ENCODE results near the gene CAD.

CAD gene

GRCh38 chr2:27281855-27282559 is 64.8 kb downstream of the CAD start, which contains the start of gene TRIM54:
TRIM54 (plus strand) TSS chr2:27282429; CDS start chr2:27282732, 303 bp downstream.
- Histone ChIP-seq H3K27ac (ENCODE audit: low read depth, low read length, severe bottlenecking) (no peak within 1 kb of the TSS), H3K4me3 (ENCODE audit: extremely low read depth, insufficient read depth, low read length, poor library complexity, severe bottlenecking) (no peak within 1 kb of the TSS), H3K9me3 (ENCODE audit: control insufficient read depth, low read length) (no peaks in the 10 kb centered on the region), H3K4me1 (ENCODE audit: control insufficient read depth, insufficient read depth, low read length, poor library complexity, severe bottlenecking) (peaks cover 12% of the 10 kb centered on the region), H3K36me3 (ENCODE audit: control insufficient read depth, insufficient read depth, low read length) (no peaks in the 10 kb centered on the region)
- 55 to 57% methylated on average over 4 of the region's 5 CpGs for WGBS, 2 experiments (ENCODE audit: insufficient coverage in 2 of 2)

- Histone ChIP-seq H3K9me3 (ENCODE audit: control insufficient read depth, low read length) (no peaks in the 10 kb centered on the region), H3K27ac (ENCODE audit: low read depth, low read length, severe bottlenecking) (no peak overlapping the region), H3K36me3 (ENCODE audit: control insufficient read depth, insufficient read depth, low read length) (no peaks in the 10 kb centered on the region), H3K4me3 (ENCODE audit: extremely low read depth, insufficient read depth, low read length, poor library complexity, severe bottlenecking) (no peak overlapping the region), H3K4me1 (ENCODE audit: control insufficient read depth, insufficient read depth, low read length, poor library complexity, severe bottlenecking) (peaks cover 12% of the 10 kb centered on the region)
- WGBS, 2 experiments (ENCODE audit: insufficient coverage in 2 of 2) = 11 to 39% methylated on average over 2 to 4 of the region's 5 CpGs
Measured at GRCh38 chr2:27282892-27283291, 65.7 kb downstream of the CAD start.

GRCh38 chr2:27284996-27285395 is 67.8 kb downstream of the CAD start:
- H3K4me1 ChIP-seq (ENCODE audit: control insufficient read depth, insufficient read depth, low read length, poor library complexity, severe bottlenecking) = peaks cover 12% of the 10 kb centered on the region
- no CpG with 5 or more reads among the region's 1 CpG for WGBS, 2 experiments (ENCODE audit: insufficient coverage in 2 of 2)
- no peaks in the 10 kb centered on the region for H3K36me3 ChIP-seq (ENCODE audit: control insufficient read depth, insufficient read depth, low read length)
- no peak overlapping the region for H3K4me3 ChIP-seq (ENCODE audit: extremely low read depth, insufficient read depth, low read length, poor library complexity, severe bottlenecking)
- H3K9me3 ChIP-seq (ENCODE audit: control insufficient read depth, low read length) = no peaks in the 10 kb centered on the region
- no peak overlapping the region for H3K27ac ChIP-seq (ENCODE audit: low read depth, low read length, severe bottlenecking)

- Histone ChIP-seq H3K36me3 (ENCODE audit: control insufficient read depth, insufficient read depth, low read length) (no peaks in the 10 kb centered on the region), H3K27ac (ENCODE audit: low read depth, low read length, severe bottlenecking) (no peak overlapping the region), H3K4me1 (ENCODE audit: control insufficient read depth, insufficient read depth, low read length, poor library complexity, severe bottlenecking) (peaks cover 12% of the 10 kb centered on the region), H3K4me3 (ENCODE audit: extremely low read depth, insufficient read depth, low read length, poor library complexity, severe bottlenecking) (no peak overlapping the region), H3K9me3 (ENCODE audit: control insufficient read depth, low read length) (no peaks in the 10 kb centered on the region)
- 79 to 86% methylated on average over 1 to 3 of the region's 6 CpGs for WGBS, 2 experiments (ENCODE audit: insufficient coverage in 2 of 2)
Measured at GRCh38 chr2:27285481-27285880, 68.3 kb downstream of the CAD start.

GRCh38 chr2:27288610-27289009 is 71.4 kb downstream of the CAD start:
- Histone ChIP-seq H3K36me3 (ENCODE audit: control insufficient read depth, insufficient read depth, low read length) (no peaks in the 10 kb centered on the region), H3K9me3 (ENCODE audit: control insufficient read depth, low read length) (no peaks in the 10 kb centered on the region), H3K27ac (ENCODE audit: low read depth, low read length, severe bottlenecking) (no peak overlapping the region), H3K4me1 (ENCODE audit: control insufficient read depth, insufficient read depth, low read length, poor library complexity, severe bottlenecking) (peaks cover 8% of the 10 kb centered on the region), H3K4me3 (ENCODE audit: extremely low read depth, insufficient read depth, low read length, poor library complexity, severe bottlenecking) (no peak overlapping the region)
- WGBS, 2 experiments (ENCODE audit: insufficient coverage in 2 of 2) = no CpG with 5 or more reads among the region's 3 CpGs

- WGBS, 2 experiments (ENCODE audit: insufficient coverage in 2 of 2) = 76 to 100% methylated on average over 2 to 3 of the region's 5 CpGs
- Histone ChIP-seq H3K9me3 (ENCODE audit: control insufficient read depth, low read length) (no peaks in the 10 kb centered on the region), H3K4me3 (ENCODE audit: extremely low read depth, insufficient read depth, low read length, poor library complexity, severe bottlenecking) (no peak overlapping the region), H3K4me1 (ENCODE audit: control insufficient read depth, insufficient read depth, low read length, poor library complexity, severe bottlenecking) (peaks cover 9% of the 10 kb centered on the region), H3K27ac (ENCODE audit: low read depth, low read length, severe bottlenecking) (no peak overlapping the region), H3K36me3 (ENCODE audit: control insufficient read depth, insufficient read depth, low read length) (no peaks in the 10 kb centered on the region)
Measured at GRCh38 chr2:27290549-27290948, 73.4 kb downstream of the CAD start.

GRCh38 chr2:27291865-27292264 is 74.7 kb downstream of the CAD start:
- no peak overlapping the region for H3K27ac ChIP-seq (ENCODE audit: low read depth, low read length, severe bottlenecking)
- H3K36me3 ChIP-seq (ENCODE audit: control insufficient read depth, insufficient read depth, low read length) = no peaks in the 10 kb centered on the region
- H3K4me3 ChIP-seq (ENCODE audit: extremely low read depth, insufficient read depth, low read length, poor library complexity, severe bottlenecking) = no peak overlapping the region
- WGBS, 2 experiments (ENCODE audit: insufficient coverage in 2 of 2) = 36 to 39% methylated on average over 6 of the region's 6 CpGs
- no peaks in the 10 kb centered on the region for H3K9me3 ChIP-seq (ENCODE audit: control insufficient read depth, low read length)
- H3K4me1 ChIP-seq (ENCODE audit: control insufficient read depth, insufficient read depth, low read length, poor library complexity, severe bottlenecking) = peaks cover 9% of the 10 kb centered on the region
